Measurements from ENCODE around the gene PROM1. TPM values are rescaled to one million over a fixed set of nuclear protein-coding genes. Genes with fewer than 3 reads are reported as not detected.

PROM1 gene
- polyA plus RNA-seq, 3 donors: not detected

DNA sequence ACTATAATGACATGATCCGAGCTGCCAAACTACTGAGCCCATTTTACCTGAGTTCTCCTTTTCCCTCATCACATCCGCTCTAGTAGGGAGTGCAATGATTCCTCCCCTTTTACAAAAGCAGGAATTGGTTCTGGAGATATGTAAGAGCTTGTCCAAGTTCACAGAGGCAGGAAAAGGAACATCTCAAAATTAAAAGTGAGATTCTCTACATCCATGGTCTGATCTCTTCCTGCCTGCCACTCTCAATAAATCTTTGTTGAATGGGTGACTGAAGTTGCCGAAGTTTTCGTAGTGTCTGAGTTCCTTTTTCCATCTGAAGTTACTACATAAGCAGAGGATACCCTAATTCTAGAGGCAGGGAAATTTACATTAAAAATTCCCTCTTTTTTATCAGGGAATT is 145.2 kb downstream of the PROM1 start, which contains the start of gene FGFBP1:
TSS of gene FGFBP1 (minus strand) at position 101 of the 400 bp plus-strand sequence. CDS start 2,108 bp downstream, outside the sequence.
- H3K27ac ChIP-seq (ENCODE audit: low read depth in 1 of 2, low read length in 2 of 2): no peak within 1 kb of the TSS
- no peaks in the 10 kb centered on the region for H3K4me1 ChIP-seq (ENCODE audit: control insufficient read depth in 1 of 2, insufficient read depth in 2 of 2, low read length in 2 of 2)
- H3K4me3 Mint-ChIP-seq: no peak within 1 kb of the TSS
- H3K27me3 Mint-ChIP-seq (ENCODE audit: low read depth in 3 of 3): peaks cover 0 to 5% (median 1%) of the 10 kb centered on the region in 3 donors
- TF ChIP-seq, protein P1, sequence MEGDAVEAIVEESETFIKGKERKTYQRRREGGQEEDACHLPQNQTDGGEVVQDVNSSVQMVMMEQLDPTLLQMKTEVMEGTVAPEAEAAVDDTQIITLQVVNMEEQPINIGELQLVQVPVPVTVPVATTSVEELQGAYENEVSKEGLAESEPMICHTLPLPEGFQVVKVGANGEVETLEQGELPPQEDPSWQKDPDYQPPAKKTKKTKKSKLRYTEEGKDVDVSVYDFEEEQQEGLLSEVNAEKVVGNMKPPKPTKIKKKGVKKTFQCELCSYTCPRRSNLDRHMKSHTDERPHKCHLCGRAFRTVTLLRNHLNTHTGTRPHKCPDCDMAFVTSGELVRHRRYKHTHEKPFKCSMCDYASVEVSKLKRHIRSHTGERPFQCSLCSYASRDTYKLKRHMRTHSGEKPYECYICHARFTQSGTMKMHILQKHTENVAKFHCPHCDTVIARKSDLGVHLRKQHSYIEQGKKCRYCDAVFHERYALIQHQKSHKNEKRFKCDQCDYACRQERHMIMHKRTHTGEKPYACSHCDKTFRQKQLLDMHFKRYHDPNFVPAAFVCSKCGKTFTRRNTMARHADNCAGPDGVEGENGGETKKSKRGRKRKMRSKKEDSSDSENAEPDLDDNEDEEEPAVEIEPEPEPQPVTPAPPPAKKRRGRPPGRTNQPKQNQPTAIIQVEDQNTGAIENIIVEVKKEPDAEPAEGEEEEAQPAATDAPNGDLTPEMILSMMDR (IDR thresholded peaks at IDR 0.05): no peak
- no peak within 1 kb of the TSS for H2AFZ ChIP-seq (ENCODE audit: insufficient read depth, low read depth, low read length, poor library complexity, severe bottlenecking)
- H3K4me1 Mint-ChIP-seq: no peaks in the 10 kb centered on the region
- no CpG with 5 or more reads among the region's 4 CpGs for WGBS (ENCODE audit: insufficient coverage)
- intact Hi-C loops (cut with micrococcal nuclease): no loop called here
- no peaks in the 10 kb centered on the region for H3K9me3 Mint-ChIP-seq
- H4K20me1 ChIP-seq (ENCODE audit: insufficient read depth, low read length): no peaks in the 10 kb centered on the region
- no peaks in the 10 kb centered on the region for H3K27me3 ChIP-seq (ENCODE audit: control insufficient read depth in 2 of 2, insufficient read depth in 2 of 2, low read length in 2 of 2)
- H3K4me2 ChIP-seq (replicated peaks; ENCODE audit: extremely low read depth, low read length, poor library complexity, severe bottlenecking): no peak within 1 kb of the TSS
- H3K27ac Mint-ChIP-seq: peak within 1 kb of the TSS in 1 of 7 donors; percentile 3
- no peak for DNase-seq
- H3K36me3 ChIP-seq (replicated peaks in 1 of 2; ENCODE audit: control insufficient read depth in 1 of 2, insufficient read depth in 2 of 2, low read length in 2 of 2): no peaks in the 10 kb centered on the region
- no peaks in the 10 kb centered on the region for H3K79me2 ChIP-seq (ENCODE audit: insufficient read depth, low read length)
- H3K9me3 ChIP-seq (replicated peaks in 1 of 2; ENCODE audit: control insufficient read depth in 1 of 2, insufficient read depth in 1 of 2, low read length in 2 of 2): no peaks in the 10 kb centered on the region
- no peak within 1 kb of the TSS for H3K4me3 ChIP-seq (replicated peaks in 1 of 3; ENCODE audit: low read depth in 2 of 3, low read length in 3 of 3)
- no peaks in the 10 kb centered on the region for H3K36me3 Mint-ChIP-seq
- H3K9ac ChIP-seq (ENCODE audit: insufficient read depth, low read length, poor library complexity, severe bottlenecking): no peak within 1 kb of the TSS

DNA sequence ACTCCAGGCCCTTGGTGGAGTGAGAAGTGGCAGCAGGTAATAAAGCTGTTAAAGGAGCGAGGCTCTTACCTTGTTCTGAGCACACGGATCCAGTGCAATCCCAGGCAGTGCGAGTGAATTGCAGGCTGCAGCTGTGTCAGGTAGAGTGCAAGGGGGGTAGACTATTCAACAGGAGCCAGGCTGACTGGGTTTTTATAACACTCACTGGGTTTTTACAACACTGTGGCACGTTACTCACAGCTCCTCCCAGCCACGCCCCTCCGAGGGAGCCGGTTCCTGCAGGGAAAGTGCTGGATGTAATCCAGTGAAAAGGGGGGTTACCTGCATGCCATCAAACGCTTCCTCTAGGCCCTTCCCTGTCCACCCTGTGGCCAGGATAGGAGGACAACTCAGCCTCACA is 145.6 kb downstream of the PROM1 start:
- H2AFZ ChIP-seq (ENCODE audit: insufficient read depth, low read depth, low read length, poor library complexity, severe bottlenecking): no peak overlapping the region

More for the DNA sequence above, 145.6 kb downstream of the PROM1 start:
- H3K4me3 ChIP-seq (replicated peaks in 1 of 3; ENCODE audit: low read depth in 2 of 3, low read length in 3 of 3): no peak overlapping the region
- DNase-seq: no peak
- no peaks in the 10 kb centered on the region for H3K9me3 Mint-ChIP-seq
- H3K27me3 ChIP-seq (ENCODE audit: control insufficient read depth in 2 of 2, insufficient read depth in 2 of 2, low read length in 2 of 2): no peaks in the 10 kb centered on the region
- H3K27ac Mint-ChIP-seq: peak overlapping the region in 1 of 7 donors; percentile 3
- no peak overlapping the region for H3K4me2 ChIP-seq (replicated peaks; ENCODE audit: extremely low read depth, low read length, poor library complexity, severe bottlenecking)
- H3K27ac ChIP-seq (ENCODE audit: low read depth in 1 of 2, low read length in 2 of 2): no peak overlapping the region
- TF ChIP-seq, protein P1 (IDR thresholded peaks at IDR 0.05): no peak
- H3K4me3 Mint-ChIP-seq: no peak overlapping the region
- no peak overlapping the region for H3K9ac ChIP-seq (ENCODE audit: insufficient read depth, low read length, poor library complexity, severe bottlenecking)
- no peaks in the 10 kb centered on the region for H3K79me2 ChIP-seq (ENCODE audit: insufficient read depth, low read length)
- H3K4me1 ChIP-seq (ENCODE audit: control insufficient read depth in 1 of 2, insufficient read depth in 2 of 2, low read length in 2 of 2): no peaks in the 10 kb centered on the region
- no peaks in the 10 kb centered on the region for H3K4me1 Mint-ChIP-seq
- no peaks in the 10 kb centered on the region for H3K9me3 ChIP-seq (replicated peaks in 1 of 2; ENCODE audit: control insufficient read depth in 1 of 2, insufficient read depth in 1 of 2, low read length in 2 of 2)
- intact Hi-C loops (cut with micrococcal nuclease): no loop called here
- peaks cover 0 to 4% (median 1%) of the 10 kb centered on the region in 3 donors for H3K27me3 Mint-ChIP-seq (ENCODE audit: low read depth in 3 of 3)
- H4K20me1 ChIP-seq (ENCODE audit: insufficient read depth, low read length): no peaks in the 10 kb centered on the region
- WGBS (ENCODE audit: insufficient coverage): 92% methylated on average over 2 of the region's 8 CpGs
- H3K36me3 ChIP-seq (replicated peaks in 1 of 2; ENCODE audit: control insufficient read depth in 1 of 2, insufficient read depth in 2 of 2, low read length in 2 of 2): no peaks in the 10 kb centered on the region
- no peaks in the 10 kb centered on the region for H3K36me3 Mint-ChIP-seq

Measured in CD14-positive monocyte (primary cell).